HG03575 (cell line): Measurements from ENCODE around the gene NPAT.

ENCODE experiments used
- ATAC-seq: cut with Tn5 transposase; IDR thresholded peaks from one replicate; pipeline ENCODE4 v1.9.1; 2021; ENCODE audit not compliant: unreplicated experiment, insufficient number of reproducible peaks, low FRiP score; ENCODE audit errors: extremely low read depth

The NPAT gene

DNA sequence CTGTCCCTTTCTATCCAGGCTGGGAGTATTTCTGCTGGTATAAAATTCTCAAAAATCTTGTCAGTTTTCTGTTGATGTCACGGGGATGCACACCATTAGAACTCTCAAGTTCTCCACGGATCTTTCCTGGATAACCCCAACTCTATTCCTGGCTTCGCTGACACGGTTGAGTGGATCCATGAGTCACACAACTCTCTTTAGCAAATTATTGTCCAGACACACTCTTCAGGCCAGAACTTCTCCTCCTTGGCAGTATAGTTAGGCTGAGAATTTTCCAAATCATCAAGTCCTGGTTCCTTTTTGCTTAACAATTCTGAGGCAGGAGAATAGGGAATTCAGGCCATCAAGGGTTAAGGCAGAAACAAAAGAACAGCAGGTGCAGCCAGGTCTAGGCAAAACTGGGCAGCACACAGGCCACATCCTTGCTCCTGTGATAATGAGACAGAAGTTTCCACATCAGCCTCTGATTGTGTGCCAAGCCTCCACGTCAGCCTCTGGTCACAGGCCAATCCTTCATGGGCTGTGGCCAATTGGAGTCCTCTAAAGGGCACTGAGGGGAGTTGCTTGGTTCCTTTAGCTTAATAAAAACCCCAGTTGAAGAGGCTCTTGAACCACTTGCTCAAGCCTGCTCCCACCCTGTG lies 106.8 kb downstream of the NPAT start:
- ATAC-seq, result no peak

DNA sequence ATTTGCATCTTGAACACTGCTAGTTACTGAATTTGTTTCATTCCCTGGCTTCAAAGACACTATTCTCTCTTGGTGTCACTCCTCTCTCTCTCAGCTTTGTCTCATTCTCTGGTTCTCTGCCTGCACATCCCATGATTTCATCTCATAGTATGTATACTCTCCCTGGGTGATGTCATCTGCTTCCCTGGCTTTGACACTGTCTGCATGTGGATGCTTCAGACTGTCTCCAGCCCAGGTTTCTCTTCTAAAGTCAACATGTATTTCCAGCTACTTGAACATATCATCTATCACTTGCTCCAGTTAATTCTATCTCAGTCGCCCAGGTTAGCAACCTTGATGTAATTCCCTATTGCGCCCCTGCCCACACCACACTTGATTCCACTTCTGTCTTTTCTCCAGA lies 110.4 kb downstream of the NPAT start:
- no peak for ATAC-seq

DNA sequence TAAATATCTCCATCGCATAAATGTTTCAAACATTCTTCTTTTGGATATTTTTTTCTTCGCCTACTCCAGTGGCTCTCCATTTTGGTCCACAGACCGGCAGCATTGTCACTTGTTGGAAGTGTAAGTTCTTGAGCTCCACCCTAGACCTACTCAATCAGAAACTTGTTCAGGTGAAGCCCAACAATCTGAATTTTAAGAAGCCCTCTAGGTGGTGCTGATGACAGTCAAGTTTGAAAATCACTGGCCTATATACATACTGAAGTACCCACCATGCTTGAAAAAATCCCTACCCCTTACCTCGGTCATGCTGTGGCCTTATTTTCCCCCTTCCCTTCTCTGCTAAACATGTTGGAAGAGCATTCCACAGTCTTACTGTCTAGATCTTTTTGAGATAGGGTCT lies 111.3 kb downstream of the NPAT start:
- no peak for ATAC-seq
